IPS-18a (cell line): Measurements from ENCODE around the gene AMER2.

Experiments used
- H3K27ac ChIP-seq: one replicate; pipeline ENCODE4 v1.5.1; 2013; ENCODE audit warnings: low read length
- H3K27me3 ChIP-seq: one replicate; pipeline ENCODE4 v1.6.1; 2013; ENCODE audit warnings: mild to moderate bottlenecking, low read length; ENCODE audit not compliant: control insufficient read depth, insufficient read depth
- H3K36me3 ChIP-seq: one replicate; pipeline ENCODE4 v1.6.1; 2013; ENCODE audit warnings: low read depth, low read length; ENCODE audit not compliant: control insufficient read depth
- H3K4me1 ChIP-seq: one replicate; pipeline ENCODE4 v1.6.1; 2013; ENCODE audit warnings: low read depth, low read length; ENCODE audit not compliant: control insufficient read depth
- H3K4me3 ChIP-seq: one replicate; pipeline ENCODE4 v1.5.1; 2013; ENCODE audit warnings: low read length
- H3K9ac ChIP-seq: one replicate; pipeline ENCODE4 v1.6.1; 2013; ENCODE audit warnings: mild to moderate bottlenecking, low read length, moderate library complexity
- H3K9me3 ChIP-seq: one replicate; pipeline ENCODE4 v1.6.1; 2013; ENCODE audit warnings: low read depth, low read length; ENCODE audit not compliant: control insufficient read depth

Gene AMER2

GRCh38 chr13:25200783-25201182 is 28.7 kb upstream of the AMER2 start:
- Histone ChIP-seq H3K36me3 (no peaks in the 10 kb centered on the region), H3K27me3 (no peaks in the 10 kb centered on the region), H3K9ac (no peak overlapping the region), H3K27ac (no peak overlapping the region), H3K4me1 (no peaks in the 10 kb centered on the region), H3K9me3 (no peaks in the 10 kb centered on the region), H3K4me3 (no peak overlapping the region)

GRCh38 chr13:25198647-25199046 is 26.6 kb upstream of the AMER2 start:
- no peak overlapping the region for H3K9ac ChIP-seq
- H3K4me3 ChIP-seq = no peak overlapping the region
- no peaks in the 10 kb centered on the region for H3K4me1 ChIP-seq
- no peaks in the 10 kb centered on the region for H3K9me3 ChIP-seq
- no peaks in the 10 kb centered on the region for H3K36me3 ChIP-seq
- no peak overlapping the region for H3K27ac ChIP-seq
- no peaks in the 10 kb centered on the region for H3K27me3 ChIP-seq

GRCh38 chr13:25196971-25197370 is 24.9 kb upstream of the AMER2 start:
- no peaks in the 10 kb centered on the region for H3K27me3 ChIP-seq
- no peak overlapping the region for H3K9ac ChIP-seq

GRCh38 chr13:25192936-25193335 is 20.8 kb upstream of the AMER2 start:
- no peak overlapping the region for H3K9ac ChIP-seq

More at GRCh38 chr13:25196971-25197370, 24.9 kb upstream of the AMER2 start:
- Histone ChIP-seq H3K4me3 (no peak overlapping the region), H3K9me3 (no peaks in the 10 kb centered on the region), H3K4me1 (no peaks in the 10 kb centered on the region), H3K27ac (no peak overlapping the region), H3K36me3 (no peaks in the 10 kb centered on the region)

GRCh38 chr13:25192489-25192888 is 20.4 kb upstream of the AMER2 start:
- no peak overlapping the region for H3K27ac ChIP-seq
- H3K27me3 ChIP-seq = no peaks in the 10 kb centered on the region
- H3K36me3 ChIP-seq = no peaks in the 10 kb centered on the region
- no peak overlapping the region for H3K9ac ChIP-seq
- no peak overlapping the region for H3K4me3 ChIP-seq
- H3K4me1 ChIP-seq = no peaks in the 10 kb centered on the region
- no peaks in the 10 kb centered on the region for H3K9me3 ChIP-seq

More at GRCh38 chr13:25192936-25193335, 20.8 kb upstream of the AMER2 start:
- no peak overlapping the region for H3K27ac ChIP-seq
- no peaks in the 10 kb centered on the region for H3K36me3 ChIP-seq
- no peak overlapping the region for H3K4me3 ChIP-seq
- H3K27me3 ChIP-seq = no peaks in the 10 kb centered on the region
- H3K9me3 ChIP-seq = no peaks in the 10 kb centered on the region
- no peaks in the 10 kb centered on the region for H3K4me1 ChIP-seq

GRCh38 chr13:25192052-25192451 is 20.0 kb upstream of the AMER2 start:
- no peaks in the 10 kb centered on the region for H3K4me1 ChIP-seq
- no peaks in the 10 kb centered on the region for H3K36me3 ChIP-seq

GRCh38 chr13:25190771-25191170 is 18.7 kb upstream of the AMER2 start:
- Histone ChIP-seq H3K27me3 (no peaks in the 10 kb centered on the region), H3K4me1 (no peaks in the 10 kb centered on the region), H3K27ac (no peak overlapping the region), H3K4me3 (no peak overlapping the region), H3K9ac (no peak overlapping the region), H3K9me3 (no peaks in the 10 kb centered on the region), H3K36me3 (no peaks in the 10 kb centered on the region)

More at GRCh38 chr13:25192052-25192451, 20.0 kb upstream of the AMER2 start:
- Histone ChIP-seq H3K4me3 (no peak overlapping the region), H3K9ac (no peak overlapping the region), H3K27ac (no peak overlapping the region), H3K27me3 (no peaks in the 10 kb centered on the region), H3K9me3 (no peaks in the 10 kb centered on the region)

- no peaks in the 10 kb centered on the region for H3K4me1 ChIP-seq
Measured at GRCh38 chr13:25190256-25190655, 18.2 kb upstream of the AMER2 start.

GRCh38 chr13:25187596-25187995 is 15.5 kb upstream of the AMER2 start:
- H3K4me1 ChIP-seq = no peaks in the 10 kb centered on the region
- no peak overlapping the region for H3K27ac ChIP-seq
- no peaks in the 10 kb centered on the region for H3K36me3 ChIP-seq

More at GRCh38 chr13:25190256-25190655, 18.2 kb upstream of the AMER2 start:
- Histone ChIP-seq H3K9me3 (no peaks in the 10 kb centered on the region), H3K27ac (no peak overlapping the region), H3K4me3 (no peak overlapping the region), H3K36me3 (no peaks in the 10 kb centered on the region), H3K27me3 (no peaks in the 10 kb centered on the region), H3K9ac (no peak overlapping the region)

GRCh38 chr13:25186187-25186586 is 14.1 kb upstream of the AMER2 start:
- no peaks in the 10 kb centered on the region for H3K36me3 ChIP-seq
- H3K4me3 ChIP-seq = no peak overlapping the region
- H3K27ac ChIP-seq = no peak overlapping the region
- no peaks in the 10 kb centered on the region for H3K9me3 ChIP-seq
- H3K27me3 ChIP-seq = no peaks in the 10 kb centered on the region
- peaks cover 2% of the 10 kb centered on the region for H3K4me1 ChIP-seq
- no peak overlapping the region for H3K9ac ChIP-seq

More at GRCh38 chr13:25187596-25187995, 15.5 kb upstream of the AMER2 start:
- Histone ChIP-seq H3K4me3 (no peak overlapping the region), H3K27me3 (no peaks in the 10 kb centered on the region), H3K9ac (no peak overlapping the region), H3K9me3 (no peaks in the 10 kb centered on the region)

- Histone ChIP-seq H3K9me3 (no peaks in the 10 kb centered on the region), H3K4me1 (peaks cover 11% of the 10 kb centered on the region), H3K27ac (no peak overlapping the region), H3K9ac (no peak overlapping the region), H3K36me3 (no peaks in the 10 kb centered on the region), H3K27me3 (no peaks in the 10 kb centered on the region), H3K4me3 (no peak overlapping the region)
Measured at GRCh38 chr13:25181597-25181996, 9.5 kb upstream of the AMER2 start.

- H3K9me3 ChIP-seq = no peaks in the 10 kb centered on the region
- H3K4me3 ChIP-seq = no peak overlapping the region
- peaks cover 11% of the 10 kb centered on the region for H3K4me1 ChIP-seq
- H3K27me3 ChIP-seq = no peaks in the 10 kb centered on the region
- H3K36me3 ChIP-seq = no peaks in the 10 kb centered on the region
- H3K9ac ChIP-seq = no peak overlapping the region
- no peak overlapping the region for H3K27ac ChIP-seq
Measured at GRCh38 chr13:25180775-25181537, 8.9 kb upstream of the AMER2 start.
